ENCODE measurements around the gene GNAI3. TPM values are rescaled to one million over a fixed set of nuclear protein-coding genes. Genes with fewer than 3 reads are reported as not detected.
A peak's percentile ranks its signal among the peaks of the same experiment; 100 is the strongest.

GNAI3 gene
- total and polyA plus RNA-seq, 2 donors (not counting 1 experiment from before 2014, with no cell fraction given): 11.4 to 14.4 TPM

GRCh38 chr1:109617291-109617801, 68.9 kb downstream of the GNAI3 start:
- Histone ChIP-seq H4K20me1 (ENCODE audit: control insufficient read depth, extremely low read depth, insufficient read depth, low read length) (no peaks in the 10 kb centered on the region), H3K36me3 (ENCODE audit: control insufficient read depth, insufficient read depth, low read length) (no peaks in the 10 kb centered on the region), H3K9ac (ENCODE audit: insufficient read depth, low read length) (no peak overlapping the region), H3K4me1 (ENCODE audit: control insufficient read depth, extremely low read depth, insufficient read depth, low read length) (peaks cover 26% of the 10 kb centered on the region), H3K27ac (ENCODE audit: insufficient read depth, low read length) (peak overlapping the region; percentile 49), H3K79me2 (ENCODE audit: control insufficient read depth, insufficient read depth, low read length) (peaks cover 19% of the 10 kb centered on the region), H3K4me2 (ENCODE audit: extremely low read depth, insufficient read depth, low read length) (peak overlapping the region; percentile 27), H3K4me3 (replicated peaks in 1 of 4; ENCODE audit: control extremely low read depth in 1 of 4, insufficient read depth in 1 of 4, low read depth in 3 of 4, low read length in 4 of 4) (no peak overlapping the region), H3K9me3 (ENCODE audit: control insufficient read depth, insufficient read depth, low read depth, low read length) (no peaks in the 10 kb centered on the region), H3K27me3 (ENCODE audit: control insufficient read depth, insufficient read depth, low read length) (no peaks in the 10 kb centered on the region), H2AFZ (ENCODE audit: low read length) (peak overlapping the region; percentile 34)
- peak; percentile 92 to 97 for DNase-seq (ENCODE audit: low read depth in 2 of 2)
- TF ChIP-seq CTCF (conservative IDR thresholded peaks at IDR 0.05 in 1 of 2, IDR thresholded peaks at IDR 0.05 in 1 of 2; ENCODE audit: low read depth in 1 of 2, low read length in 2 of 2) (no peak), EZH2 (IDR thresholded peaks at IDR 0.05; ENCODE audit: low read length, missing control alignments) (no peak)

- DNase-seq (ENCODE audit: low read depth in 2 of 2): no peak
- Histone ChIP-seq H3K36me3 (ENCODE audit: control insufficient read depth, insufficient read depth, low read length) (no peaks in the 10 kb centered on the region), H3K27ac (ENCODE audit: insufficient read depth, low read length) (peak overlapping the region; percentile 96), H3K27me3 (ENCODE audit: control insufficient read depth, insufficient read depth, low read length) (no peaks in the 10 kb centered on the region), H3K9ac (ENCODE audit: insufficient read depth, low read length) (peak overlapping the region; percentile 90), H3K4me2 (ENCODE audit: extremely low read depth, insufficient read depth, low read length) (peak overlapping the region; percentile 11), H3K79me2 (ENCODE audit: control insufficient read depth, insufficient read depth, low read length) (peaks cover 35% of the 10 kb centered on the region), H3K9me3 (ENCODE audit: control insufficient read depth, insufficient read depth, low read depth, low read length) (no peaks in the 10 kb centered on the region), H4K20me1 (ENCODE audit: control insufficient read depth, extremely low read depth, insufficient read depth, low read length) (no peaks in the 10 kb centered on the region), H2AFZ (ENCODE audit: low read length) (peak overlapping the region; percentile 57), H3K4me1 (ENCODE audit: control insufficient read depth, extremely low read depth, insufficient read depth, low read length) (peaks cover 22% of the 10 kb centered on the region), H3K4me3 (replicated peaks in 1 of 4; ENCODE audit: control extremely low read depth in 1 of 4, insufficient read depth in 1 of 4, low read depth in 3 of 4, low read length in 4 of 4) (peak overlapping the region in 3 of 4 experiments; percentile 52 to 85 (median 75))
- TF ChIP-seq CTCF (conservative IDR thresholded peaks at IDR 0.05 in 1 of 2, IDR thresholded peaks at IDR 0.05 in 1 of 2; ENCODE audit: low read depth in 1 of 2, low read length in 2 of 2) (no peak), EZH2 (IDR thresholded peaks at IDR 0.05; ENCODE audit: low read length, missing control alignments) (no peak)
These were observed 70.5 kb downstream of the GNAI3 start for GRCh38 chr1:109618661-109619575.

GRCh38 chr1:109619576-109620400, 71.4 kb downstream of the GNAI3 start, which contains the start of the genes AMPD2 and GNAT2:
AMPD2 (plus strand) TSS chr1:109619837; CDS start chr1:109621176, 1,339 bp downstream.
GNAT2 (minus strand) TSS chr1:109619616; CDS start chr1:109612870, 6,746 bp downstream.
- no peaks in the 10 kb centered on the region for H4K20me1 ChIP-seq (ENCODE audit: control insufficient read depth, extremely low read depth, insufficient read depth, low read length)
- H3K4me3 ChIP-seq (replicated peaks in 1 of 4; ENCODE audit: control extremely low read depth in 1 of 4, insufficient read depth in 1 of 4, low read depth in 3 of 4, low read length in 4 of 4): peak within 1 kb of the TSS; percentile 61 to 87 (median 80)
- H3K4me1 ChIP-seq (ENCODE audit: control insufficient read depth, extremely low read depth, insufficient read depth, low read length): peaks cover 24% of the 10 kb centered on the region
- H3K27me3 ChIP-seq (ENCODE audit: control insufficient read depth, insufficient read depth, low read length): no peaks in the 10 kb centered on the region
- H3K4me2 ChIP-seq (ENCODE audit: extremely low read depth, insufficient read depth, low read length): peak within 1 kb of the TSS; percentile 86
- no peaks in the 10 kb centered on the region for H3K36me3 ChIP-seq (ENCODE audit: control insufficient read depth, insufficient read depth, low read length)
- TF ChIP-seq EZH2 (IDR thresholded peaks at IDR 0.05; ENCODE audit: low read length, missing control alignments) (no peak), CTCF (conservative IDR thresholded peaks at IDR 0.05 in 1 of 2, IDR thresholded peaks at IDR 0.05 in 1 of 2; ENCODE audit: low read depth in 1 of 2, low read length in 2 of 2) (no peak)
- no peaks in the 10 kb centered on the region for H3K9me3 ChIP-seq (ENCODE audit: control insufficient read depth, insufficient read depth, low read depth, low read length)
- H3K79me2 ChIP-seq (ENCODE audit: control insufficient read depth, insufficient read depth, low read length): peaks cover 44% of the 10 kb centered on the region
- H2AFZ ChIP-seq (ENCODE audit: low read length): peak within 1 kb of the TSS; percentile 57
- H3K27ac ChIP-seq (ENCODE audit: insufficient read depth, low read length): peak within 1 kb of the TSS; percentile 96
- peak within 1 kb of the TSS; percentile 90 for H3K9ac ChIP-seq (ENCODE audit: insufficient read depth, low read length)
- DNase-seq (ENCODE audit: low read depth in 2 of 2): peak; percentile 86
